Caco-2 (cell line): Measurements from ENCODE around the gene C6orf89. TPM values are rescaled to one million over a fixed set of nuclear protein-coding genes. Genes with fewer than 3 reads are reported as not detected.

Experiments
- BruUV-seq: library from RNA; stranded (reverse); fragments of 400-500 nt; replicated peaks from 2 replicates; lab custom pipeline; 2021; lab: Mats Ljungman, UMichigan
- CTCF ChIA-PET: fragments of 300-600 bp; sonication (Branson Sonifier 250); formaldehyde crosslinking; loops from one replicate; lab custom pipeline; 2022; ENCODE audit warnings: antibody characterized with exemption; lab: Charles Lee
- POLR2A ChIA-PET: fragments of 300-600 bp; sonication (Branson Sonifier 250); formaldehyde crosslinking; loops from one replicate; lab custom pipeline; 2022; ENCODE audit warnings: antibody characterized with exemption; lab: Charles Lee
- DNase-seq, 2 experiments: peaks; one replicate each; pipeline versions ENCODE4 v3.0.0 to v3.0.0-alpha.2; 2020 to 2022
- H3K27me3 ChIP-seq: replicated peaks from 2 replicates; pipeline ENCODE4 v1.6.0; 2011; ENCODE audit warnings: low read length; ENCODE audit not compliant: control insufficient read depth, insufficient read depth
- H3K36me3 ChIP-seq: 2 replicates; pipeline ENCODE4 v1.5.1; 2011; ENCODE audit warnings: low read length; ENCODE audit not compliant: control insufficient read depth, insufficient read depth
- H3K4me1 ChIP-seq: fragments of 250-450 bp; sonication (Bioruptor Pico); 2 replicates; pipeline ENCODE4 v1.5.1; 2020; ENCODE audit warnings: mild to moderate bottlenecking
- H3K4me3 ChIP-seq: 2 replicates; pipeline ENCODE4 v1.5.1; 2011; ENCODE audit warnings: low read depth, mild to moderate bottlenecking, control low read depth, low read length
- H3K9me3 ChIP-seq: fragments of 250-450 bp; sonication (Bioruptor Pico); 2 replicates; pipeline ENCODE4 v1.5.1; 2020; ENCODE audit warnings: mild to moderate bottlenecking, moderate library complexity
- H3K27ac Mint-ChIP-seq: one replicate; pipeline ENCODE4 v1.8.0; 2022; ENCODE audit warnings: mixed read lengths; ENCODE audit not compliant: unreplicated experiment
- H3K27me3 Mint-ChIP-seq: one replicate; pipeline ENCODE4 v1.8.0; 2022; ENCODE audit warnings: mixed read lengths; ENCODE audit not compliant: insufficient read depth, unreplicated experiment
- H3K36me3 Mint-ChIP-seq: one replicate; pipeline ENCODE4 v1.8.0; 2022; ENCODE audit warnings: mild to moderate bottlenecking, mixed read lengths; ENCODE audit not compliant: insufficient read depth, unreplicated experiment
- H3K4me1 Mint-ChIP-seq: one replicate; pipeline ENCODE4 v1.8.0; 2022; ENCODE audit warnings: low read depth, mixed read lengths; ENCODE audit not compliant: unreplicated experiment
- H3K4me3 Mint-ChIP-seq: one replicate; pipeline ENCODE4 v1.8.0; 2022; ENCODE audit warnings: mild to moderate bottlenecking, moderate library complexity, mixed read lengths; ENCODE audit not compliant: unreplicated experiment
- H3K9me3 Mint-ChIP-seq: one replicate; pipeline ENCODE4 v1.8.0; 2022; ENCODE audit warnings: mixed read lengths; ENCODE audit not compliant: unreplicated experiment
- intact Hi-C: fragments of 100-400 bp; cut with micrococcal nuclease; formaldehyde crosslinking; loops from one replicate; pipeline ENCODE4 v1.10.0; 2022; ENCODE audit not compliant: unreplicated experiment
- total RNA-seq: library from RNA; stranded (reverse); gene quantifications from 2 replicates; pipeline ENCODE4 v1.2.3, GENCODE V29; 2022
- TF ChIP-seq, protein P1 (sequence below), 2 experiments: fragments of 200-600 bp in 1 of 2; IDR thresholded peaks; 1 replicate in 1 of 2; 2 replicates in 1 of 2; pipeline versions ENCODE4 v1.5.1 to v1.8.0; 2011 to 2022; ENCODE audit warnings: antibody characterized with exemption in 1 of 2, control low read depth in 1 of 2, inconsistent platforms in 1 of 2, low read depth in 1 of 2, low read length in 1 of 2, mild to moderate bottlenecking in 1 of 2, moderate library complexity in 1 of 2; ENCODE audit not compliant: insufficient read depth in 1 of 2, severe bottlenecking in 1 of 2, unreplicated experiment in 1 of 2

C6orf89 gene
- total RNA-seq, 1 experiment from 2014 or later = 24.4 TPM

GRCh38 chr6:36860126-36860525 lies 25.6 kb upstream of the C6orf89 start:
- BruUV-seq = no TSS peak
- no peak for DNase-seq
- no peak overlapping the region for H3K27ac Mint-ChIP-seq
- H3K27me3 Mint-ChIP-seq = no peaks in the 10 kb centered on the region
- Histone ChIP-seq H3K27me3 (no peaks in the 10 kb centered on the region), H3K9me3 (no peaks in the 10 kb centered on the region), H3K36me3 (no peaks in the 10 kb centered on the region; the same call in 1 of the 2 replicates), H3K4me1 (no peaks in the 10 kb centered on the region), H3K4me3 (no peak overlapping the region)
- no peaks in the 10 kb centered on the region for H3K9me3 Mint-ChIP-seq
- intact Hi-C loops = no loop called here
- POLR2A ChIA-PET = no interaction called here
- CTCF ChIA-PET = no interaction called here
- peaks cover 32% of the 10 kb centered on the region for H3K36me3 Mint-ChIP-seq
- no peaks in the 10 kb centered on the region for H3K4me1 Mint-ChIP-seq
- no peak overlapping the region for H3K4me3 Mint-ChIP-seq
- TF ChIP-seq, protein P1, sequence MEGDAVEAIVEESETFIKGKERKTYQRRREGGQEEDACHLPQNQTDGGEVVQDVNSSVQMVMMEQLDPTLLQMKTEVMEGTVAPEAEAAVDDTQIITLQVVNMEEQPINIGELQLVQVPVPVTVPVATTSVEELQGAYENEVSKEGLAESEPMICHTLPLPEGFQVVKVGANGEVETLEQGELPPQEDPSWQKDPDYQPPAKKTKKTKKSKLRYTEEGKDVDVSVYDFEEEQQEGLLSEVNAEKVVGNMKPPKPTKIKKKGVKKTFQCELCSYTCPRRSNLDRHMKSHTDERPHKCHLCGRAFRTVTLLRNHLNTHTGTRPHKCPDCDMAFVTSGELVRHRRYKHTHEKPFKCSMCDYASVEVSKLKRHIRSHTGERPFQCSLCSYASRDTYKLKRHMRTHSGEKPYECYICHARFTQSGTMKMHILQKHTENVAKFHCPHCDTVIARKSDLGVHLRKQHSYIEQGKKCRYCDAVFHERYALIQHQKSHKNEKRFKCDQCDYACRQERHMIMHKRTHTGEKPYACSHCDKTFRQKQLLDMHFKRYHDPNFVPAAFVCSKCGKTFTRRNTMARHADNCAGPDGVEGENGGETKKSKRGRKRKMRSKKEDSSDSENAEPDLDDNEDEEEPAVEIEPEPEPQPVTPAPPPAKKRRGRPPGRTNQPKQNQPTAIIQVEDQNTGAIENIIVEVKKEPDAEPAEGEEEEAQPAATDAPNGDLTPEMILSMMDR (IDR thresholded peaks at IDR 0.05; ENCODE audit: insufficient read depth in 1 of 2, low read depth in 1 of 2, low read length in 1 of 2, severe bottlenecking in 1 of 2, unreplicated experiment in 1 of 2) = no peak

GRCh38 chr6:36862164-36862847 lies 23.4 kb upstream of the C6orf89 start:
- BruUV-seq = no TSS peak
- ChIA-PET CTCF (no interaction called here), POLR2A (no interaction called here)
- Mint-ChIP-seq H3K27me3 (no peaks in the 10 kb centered on the region), H3K4me1 (peaks cover under 1% of the 10 kb centered on the region), H3K9me3 (no peaks in the 10 kb centered on the region), H3K4me3 (no peak overlapping the region), H3K27ac (no peak overlapping the region), H3K36me3 (peaks cover 32% of the 10 kb centered on the region)
- no peaks in the 10 kb centered on the region for H3K27me3 ChIP-seq
- intact Hi-C loops = no loop called here
- H3K36me3 ChIP-seq = no peaks in the 10 kb centered on the region; the same call in 1 of the 2 replicates
- DNase-seq = no peak
- H3K4me3 ChIP-seq = no peak overlapping the region
- no peaks in the 10 kb centered on the region for H3K4me1 ChIP-seq
- TF ChIP-seq, protein P1 (IDR thresholded peaks at IDR 0.05; ENCODE audit: insufficient read depth in 1 of 2, low read depth in 1 of 2, low read length in 1 of 2, severe bottlenecking in 1 of 2, unreplicated experiment in 1 of 2) = no peak
- no peaks in the 10 kb centered on the region for H3K9me3 ChIP-seq

GRCh38 chr6:36862848-36863382 lies 22.8 kb upstream of the C6orf89 start:
- H3K27ac Mint-ChIP-seq = no peak overlapping the region
- POLR2A ChIA-PET = no interaction called here

More at GRCh38 chr6:36862848-36863382, 22.8 kb upstream of the C6orf89 start:
- H3K4me1 ChIP-seq = no peaks in the 10 kb centered on the region
- DNase-seq = no peak
- TF ChIP-seq, protein P1 (IDR thresholded peaks at IDR 0.05; ENCODE audit: insufficient read depth in 1 of 2, low read depth in 1 of 2, low read length in 1 of 2, severe bottlenecking in 1 of 2, unreplicated experiment in 1 of 2) = no peak
- intact Hi-C loops = no loop called here
- no peaks in the 10 kb centered on the region for H3K27me3 Mint-ChIP-seq
- H3K4me3 ChIP-seq = no peak overlapping the region
- no peaks in the 10 kb centered on the region; the same call in 1 of the 2 replicates for H3K36me3 ChIP-seq
- H3K27me3 ChIP-seq = no peaks in the 10 kb centered on the region
- no peak overlapping the region for H3K4me3 Mint-ChIP-seq
- peaks cover 37% of the 10 kb centered on the region for H3K36me3 Mint-ChIP-seq
- CTCF ChIA-PET = no interaction called here
- H3K9me3 ChIP-seq = no peaks in the 10 kb centered on the region
- no TSS peak for BruUV-seq
- H3K9me3 Mint-ChIP-seq = no peaks in the 10 kb centered on the region
- H3K4me1 Mint-ChIP-seq = peaks cover 6% of the 10 kb centered on the region
